H9 (cell line): ENCODE measurements around the gene ERC2. TPM values are rescaled to one million over a fixed set of nuclear protein-coding genes. Genes with fewer than 3 reads are reported as not detected.

Experiments
- DNase-seq: peaks from one replicate; pipeline ENCODE4 v3.0.0-alpha.2; 2017
- H2AFZ ChIP-seq: one replicate; pipeline ENCODE4 v1.6.1; 2013; ENCODE audit warnings: mild to moderate bottlenecking, low read length, control low read depth, moderate library complexity
- H2AK5ac ChIP-seq: 2 replicates; pipeline ENCODE4 v1.6.1; 2013; ENCODE audit warnings: low read length, control low read depth, mixed read lengths; ENCODE audit not compliant: insufficient read length
- H2BK120ac ChIP-seq: one replicate; pipeline ENCODE4 v1.6.1; 2013; ENCODE audit warnings: low read depth, mild to moderate bottlenecking, low read length, control low read depth, inconsistent platforms; ENCODE audit not compliant: poor library complexity, severe bottlenecking
- H2BK12ac ChIP-seq: 2 replicates; pipeline ENCODE4 v1.6.1; 2013; ENCODE audit warnings: low read length, control low read depth, mixed read lengths, low read depth; ENCODE audit not compliant: insufficient read length
- H2BK15ac ChIP-seq: 2 replicates; pipeline ENCODE4 v1.6.1; 2013; ENCODE audit warnings: low read depth, low read length, control low read depth
- H2BK20ac ChIP-seq: one replicate; pipeline ENCODE4 v1.6.1; 2013; ENCODE audit warnings: low read depth, mild to moderate bottlenecking, low read length, control low read depth, inconsistent platforms; ENCODE audit not compliant: poor library complexity, severe bottlenecking
- H2BK5ac ChIP-seq: 2 replicates; pipeline ENCODE4 v1.6.1; 2013; ENCODE audit warnings: low read length, control low read depth, mixed read lengths; ENCODE audit not compliant: insufficient read length
- H3K14ac ChIP-seq: 2 replicates; pipeline ENCODE4 v1.6.1; 2013; ENCODE audit warnings: low read length, control low read depth; ENCODE audit not compliant: insufficient read depth
- H3K18ac ChIP-seq: 2 replicates; pipeline ENCODE4 v1.6.1; 2013; ENCODE audit warnings: low read depth, mild to moderate bottlenecking, mixed read lengths, low read length, control low read depth; ENCODE audit not compliant: insufficient read length
- H3K23ac ChIP-seq: 2 replicates; pipeline ENCODE4 v1.6.1; 2013; ENCODE audit warnings: low read length, control low read depth, mixed read lengths, low read depth; ENCODE audit not compliant: insufficient read length
- H3K23me2 ChIP-seq: 2 replicates; pipeline ENCODE4 v1.6.1; 2013; ENCODE audit warnings: low read depth, mild to moderate bottlenecking, mixed read lengths, low read length, control low read depth; ENCODE audit not compliant: insufficient read length, poor library complexity, severe bottlenecking
- H3K27ac ChIP-seq: 2 replicates; pipeline ENCODE4 v1.5.1; 2013; ENCODE audit warnings: low read length, control low read depth, mixed read lengths, low read depth; ENCODE audit not compliant: insufficient read length
- H3K27me3 ChIP-seq: 2 replicates; pipeline ENCODE4 v1.6.1; 2013; ENCODE audit warnings: low read length, control low read depth, inconsistent platforms; ENCODE audit not compliant: insufficient read depth
- H3K4ac ChIP-seq: 2 replicates; pipeline ENCODE4 v1.6.1; 2013; ENCODE audit warnings: low read depth, mild to moderate bottlenecking, control low read depth, inconsistent platforms, low read length, moderate library complexity
- H3K4me1 ChIP-seq: 2 replicates; pipeline ENCODE4 v1.6.1; 2013; ENCODE audit warnings: low read length, control low read depth, inconsistent platforms; ENCODE audit not compliant: insufficient read depth
- H3K4me2 ChIP-seq: 2 replicates; pipeline ENCODE4 v1.6.1; 2013; ENCODE audit warnings: low read length, control low read depth, mixed read lengths; ENCODE audit not compliant: insufficient read length, insufficient read depth
- H3K56ac ChIP-seq: 2 replicates; pipeline ENCODE4 v1.6.1; 2013; ENCODE audit warnings: low read depth, mild to moderate bottlenecking, mixed read lengths, low read length, control low read depth; ENCODE audit not compliant: insufficient read length
- H3K79me1 ChIP-seq: 2 replicates; pipeline ENCODE4 v1.6.1; 2013; ENCODE audit warnings: low read depth, mild to moderate bottlenecking, moderate library complexity, low read length, control low read depth, inconsistent platforms; ENCODE audit not compliant: insufficient read depth, poor library complexity, severe bottlenecking
- H3K79me2 ChIP-seq: 2 replicates; pipeline ENCODE4 v1.6.1; 2013; ENCODE audit warnings: low read length, control low read depth, inconsistent platforms; ENCODE audit not compliant: insufficient read depth
- H3K9ac ChIP-seq: 2 replicates; pipeline ENCODE4 v1.6.1; 2013; ENCODE audit warnings: low read length, control low read depth, mixed read lengths; ENCODE audit not compliant: insufficient read length; ENCODE audit errors: extremely low read depth
- H3K9me3 ChIP-seq: one replicate; pipeline ENCODE4 v1.6.1; 2013; ENCODE audit warnings: low read depth, low read length, inconsistent platforms; ENCODE audit not compliant: control insufficient read depth
- H3T11ph ChIP-seq: one replicate; pipeline ENCODE4 v1.6.1; 2013; ENCODE audit warnings: mild to moderate bottlenecking, low read length, control low read depth, inconsistent platforms
- H4K20me1 ChIP-seq: one replicate; pipeline ENCODE4 v1.6.1; 2013; ENCODE audit not compliant: control insufficient read depth, insufficient read length, insufficient read depth
- H4K5ac ChIP-seq: 2 replicates; pipeline ENCODE4 v1.6.1; 2013; ENCODE audit warnings: low read depth, mild to moderate bottlenecking, mixed read lengths, low read length, control low read depth; ENCODE audit not compliant: insufficient read length
- H4K8ac ChIP-seq: replicated peaks from 2 replicates; pipeline ENCODE4 v1.6.1; 2013; ENCODE audit warnings: low read length, control low read depth, mixed read lengths, low read depth; ENCODE audit not compliant: insufficient read length
- H4K91ac ChIP-seq: 2 replicates; pipeline ENCODE4 v1.6.1; 2013; ENCODE audit warnings: low read depth, mild to moderate bottlenecking, moderate library complexity, mixed read lengths, low read length, control low read depth; ENCODE audit not compliant: insufficient read length
- H3K27ac Mint-ChIP-seq, 3 experiments: 2 replicates in 2 of 3; 3 replicates in 1 of 3; pipeline ENCODE4 v1.8.0; 2020 to 2021; ENCODE audit warnings: mixed read lengths in 3 of 3, mild to moderate bottlenecking in 1 of 3, moderate library complexity in 1 of 3
- H3K27me3 Mint-ChIP-seq: 2 replicates; pipeline ENCODE4 v1.8.0; 2021; ENCODE audit warnings: low read depth, mild to moderate bottlenecking, moderate library complexity, mixed read lengths
- H3K36me3 Mint-ChIP-seq, 3 experiments: 2 replicates in 2 of 3; 3 replicates in 1 of 3; pipeline ENCODE4 v1.8.0; 2020 to 2021; ENCODE audit warnings: low read depth in 3 of 3, mixed read lengths in 3 of 3; ENCODE audit not compliant: insufficient read depth in 1 of 3
- H3K4me1 Mint-ChIP-seq, 2 experiments: 2 replicates each; pipeline ENCODE4 v1.8.0; 2020; ENCODE audit warnings: mixed read lengths in 2 of 2
- H3K4me3 Mint-ChIP-seq, 2 experiments: 2 replicates in 1 of 2; 3 replicates in 1 of 2; pipeline ENCODE4 v1.8.0; 2020 to 2021; ENCODE audit warnings: mild to moderate bottlenecking in 2 of 2, mixed read lengths in 2 of 2, moderate library complexity in 1 of 2
- H3K9me3 Mint-ChIP-seq, 2 experiments: 2 replicates in 1 of 2; 3 replicates in 1 of 2; pipeline ENCODE4 v1.8.0; 2020; ENCODE audit warnings: mild to moderate bottlenecking in 2 of 2, mixed read lengths in 2 of 2, moderate library complexity in 1 of 2
- CTCF ChIP-seq: fragments of 200-600 bp; sonication (generic); conservative IDR thresholded peaks from 3 replicates; pipeline ENCODE4 v1.8.0; 2021; ENCODE audit warnings: antibody characterized with exemption, mild to moderate bottlenecking
- WGBS: extraction: QIAGEN DNeasy Blood & Tissue Kit; methylation state at CpG from one replicate; pipeline ENCODE4 v1.1.7; 2013; ENCODE audit warnings: missing lambda C conversion rate, low lambda C conversion rate, mixed read lengths; ENCODE audit not compliant: insufficient read length; ENCODE audit errors: extremely low coverage; 5-methylcytosine and 5-hydroxymethylcytosine counted together
- total RNA-seq: library from RNA; stranded (reverse); gene quantifications from 2 replicates; pipeline ENCODE4 v1.2.1, GENCODE V29; 2021

Gene ERC2
- total RNA-seq, 1 experiment from 2014 or later: 15.4 TPM

DNA sequence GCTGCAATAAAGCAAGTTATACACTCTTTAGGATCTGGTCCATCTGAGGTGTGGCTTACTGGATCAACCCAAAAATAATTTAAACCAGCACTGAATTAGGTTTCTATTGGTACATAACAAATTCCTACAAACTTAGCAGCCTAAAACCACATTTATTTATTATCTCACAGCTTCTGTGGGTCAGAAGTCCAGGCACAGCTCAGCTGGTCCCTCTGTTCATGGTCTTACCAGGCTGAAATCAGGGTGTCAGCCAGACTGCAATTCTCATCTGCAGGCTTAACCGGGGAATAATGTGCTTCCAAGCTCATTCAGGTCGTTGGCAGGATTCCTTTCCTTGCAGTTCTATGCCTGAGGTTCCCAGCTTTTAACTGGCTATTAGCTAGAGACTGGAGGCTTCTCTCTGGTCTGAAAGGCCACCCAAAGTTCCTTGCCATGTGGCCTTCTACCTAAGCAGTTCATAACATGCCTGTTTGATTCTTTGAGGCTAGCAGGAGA, 503.7 kb downstream of the ERC2 start:
- H4K5ac ChIP-seq: no peak overlapping the region
- no peaks in the 10 kb centered on the region for H3K79me2 ChIP-seq
- no peaks in the 10 kb centered on the region for H3K79me1 ChIP-seq
- no peak overlapping the region for H2BK20ac ChIP-seq
- H2AFZ ChIP-seq: no peak overlapping the region
- H3K4ac ChIP-seq: no peak overlapping the region
- peaks cover 0 to 7% (median 0%) of the 10 kb centered on the region in 3 experiments; a peak in 3 of 7 replicates for H3K36me3 Mint-ChIP-seq
- H3K14ac ChIP-seq: no peak overlapping the region
- WGBS: no CpG with 5 or more reads among the region's 2 CpGs
- H3K27ac ChIP-seq: no peak overlapping the region
- no peak overlapping the region for H2BK120ac ChIP-seq
- H3K56ac ChIP-seq: no peak overlapping the region
- no peak for TF ChIP-seq CTCF
- no peak overlapping the region for H3K9ac ChIP-seq
- H3K4me1 ChIP-seq: no peaks in the 10 kb centered on the region
- H3K4me1 Mint-ChIP-seq: no peaks in the 10 kb centered on the region
- no peaks in the 10 kb centered on the region for H3K27me3 Mint-ChIP-seq
- H3K4me2 ChIP-seq: no peak overlapping the region
- H2BK5ac ChIP-seq: no peak overlapping the region
- H4K91ac ChIP-seq: no peak overlapping the region
- no peaks in the 10 kb centered on the region for H3K27me3 ChIP-seq
- no peaks in the 10 kb centered on the region for H3K23me2 ChIP-seq
- H3K9me3 Mint-ChIP-seq: no peaks in the 10 kb centered on the region
- no peak overlapping the region for H3K27ac Mint-ChIP-seq
- H3K23ac ChIP-seq: no peak overlapping the region
- H3K4me3 Mint-ChIP-seq: no peak overlapping the region
- no peak for DNase-seq
- H3T11ph ChIP-seq: no peak overlapping the region
- no peak overlapping the region for H3K18ac ChIP-seq
- no peak overlapping the region for H4K8ac ChIP-seq
- no peak overlapping the region for H2BK12ac ChIP-seq
- H4K20me1 ChIP-seq: no peaks in the 10 kb centered on the region
- no peak overlapping the region for H2AK5ac ChIP-seq
- no peaks in the 10 kb centered on the region for H3K9me3 ChIP-seq
- H2BK15ac ChIP-seq: no peak overlapping the region
